Mesenchymal stem cell (in vitro differentiated cells and primary cell): ENCODE data around the gene RNF144A.

Source experiments
- DNase-seq: peaks from one replicate; pipeline ENCODE4 v3.0.0-alpha.2; 2013
- H2AFZ ChIP-seq: one replicate; pipeline ENCODE4 v1.6.1; 2013; ENCODE audit warnings: low read depth, mild to moderate bottlenecking, control low read depth, inconsistent platforms, low read length, moderate library complexity
- H2AK5ac ChIP-seq: 2 replicates; pipeline ENCODE4 v1.6.1; 2013; ENCODE audit warnings: low read length, moderate library complexity, mild to moderate bottlenecking, inconsistent platforms; ENCODE audit not compliant: severe bottlenecking
- H2BK120ac ChIP-seq: one replicate; pipeline ENCODE4 v1.6.1; 2013; ENCODE audit warnings: low read depth, mild to moderate bottlenecking, inconsistent platforms, low read length, moderate library complexity
- H2BK12ac ChIP-seq, 2 experiments: one replicate each; pipeline ENCODE4 v1.6.1; 2013; ENCODE audit warnings: inconsistent platforms in 2 of 2, low read length in 2 of 2, mild to moderate bottlenecking in 2 of 2, moderate library complexity in 2 of 2, control low read depth in 1 of 2
- H2BK15ac ChIP-seq: one replicate; pipeline ENCODE4 v1.6.1; 2013; ENCODE audit warnings: mild to moderate bottlenecking, low read depth, inconsistent platforms; ENCODE audit not compliant: poor library complexity, severe bottlenecking
- H2BK5ac ChIP-seq: 2 replicates; pipeline ENCODE4 v1.6.1; 2013; ENCODE audit warnings: low read depth, mild to moderate bottlenecking, low read length, control low read depth, inconsistent platforms; ENCODE audit not compliant: poor library complexity, severe bottlenecking
- H3K14ac ChIP-seq, 2 experiments: one replicate each; pipeline ENCODE4 v1.6.1; 2013; ENCODE audit warnings: inconsistent platforms in 2 of 2, low read length in 2 of 2, control low read depth in 1 of 2, mild to moderate bottlenecking in 1 of 2, moderate library complexity in 1 of 2
- H3K18ac ChIP-seq, 2 experiments: one replicate each; pipeline ENCODE4 v1.6.1; 2013; ENCODE audit warnings: inconsistent platforms in 2 of 2, low read length in 2 of 2, control low read depth in 1 of 2, low read depth in 1 of 2, mild to moderate bottlenecking in 1 of 2
- H3K23ac ChIP-seq, 2 experiments: one replicate each; pipeline ENCODE4 v1.6.1; 2013; ENCODE audit warnings: inconsistent platforms in 2 of 2, low read length in 2 of 2, mild to moderate bottlenecking in 2 of 2, moderate library complexity in 2 of 2, control low read depth in 1 of 2
- H3K27ac ChIP-seq: 2 replicates; pipeline ENCODE4 v1.5.1; 2013; ENCODE audit warnings: mild to moderate bottlenecking, moderate library complexity, low read length, control low read depth, inconsistent platforms; ENCODE audit not compliant: poor library complexity, severe bottlenecking
- H3K27me3 ChIP-seq, 2 experiments: 2 replicates each; pipeline versions ENCODE4 v1.6.1 to v1.7.0; 2013; ENCODE audit warnings: low read length in 2 of 2, mild to moderate bottlenecking in 2 of 2, moderate library complexity in 2 of 2, control low read depth in 1 of 2, inconsistent platforms in 1 of 2; ENCODE audit not compliant: control insufficient read depth in 1 of 2, insufficient read depth in 1 of 2
- H3K36me3 ChIP-seq, 2 experiments: 2 replicates each; pipeline versions ENCODE4 v1.6.1 to v1.7.0; 2013; ENCODE audit warnings: low read length in 2 of 2, control low read depth in 1 of 2, inconsistent platforms in 1 of 2, low read depth in 1 of 2, mild to moderate bottlenecking in 1 of 2; ENCODE audit not compliant: insufficient read depth in 2 of 2, control insufficient read depth in 1 of 2
- H3K4ac ChIP-seq, 2 experiments: one replicate each; pipeline ENCODE4 v1.6.1; 2013; ENCODE audit warnings: inconsistent platforms in 2 of 2, low read length in 2 of 2, mild to moderate bottlenecking in 2 of 2, moderate library complexity in 2 of 2, control low read depth in 1 of 2, low read depth in 1 of 2
- H3K4me1 ChIP-seq: 2 replicates; pipeline ENCODE4 v1.6.1; 2013; ENCODE audit warnings: low read depth, low read length, control low read depth; ENCODE audit not compliant: control insufficient read depth, insufficient read depth
- H3K4me2 ChIP-seq: 2 replicates; pipeline ENCODE4 v1.6.1; 2013; ENCODE audit warnings: low read length, mild to moderate bottlenecking, inconsistent platforms; ENCODE audit not compliant: poor library complexity, severe bottlenecking
- H3K4me3 ChIP-seq, 2 experiments: 2 replicates each; pipeline versions ENCODE4 v1.5.1 to v1.7.0; 2013; ENCODE audit warnings: low read length in 2 of 2, mild to moderate bottlenecking in 2 of 2, control low read depth in 1 of 2, low read depth in 1 of 2; ENCODE audit not compliant: insufficient read depth in 1 of 2
- H3K79me1 ChIP-seq: replicated peaks from 2 replicates; pipeline ENCODE4 v1.6.1; 2013; ENCODE audit warnings: mild to moderate bottlenecking, control low read depth, low read length, inconsistent platforms; ENCODE audit not compliant: poor library complexity, severe bottlenecking
- H3K9ac ChIP-seq: 2 replicates; pipeline ENCODE4 v1.7.0; 2013; ENCODE audit warnings: mild to moderate bottlenecking, low read length, moderate library complexity
- H3K9me3 ChIP-seq: 2 replicates; pipeline ENCODE4 v1.7.0; 2013; ENCODE audit warnings: mild to moderate bottlenecking, low read length; ENCODE audit not compliant: control insufficient read depth
- H4K8ac ChIP-seq: one replicate; pipeline ENCODE4 v1.6.1; 2013; ENCODE audit warnings: inconsistent platforms, mild to moderate bottlenecking, low read length, moderate library complexity
- H4K91ac ChIP-seq: one replicate; pipeline ENCODE4 v1.6.1; 2013; ENCODE audit warnings: mild to moderate bottlenecking, low read length, inconsistent platforms
- whole genome bisulfite sequencing: methylation state at CpG from one replicate; pipeline ENCODE4 v1.1.7; 2013; ENCODE audit warnings: mixed read lengths; 5-methylcytosine and 5-hydroxymethylcytosine counted together

Gene RNF144A

GRCh38 chr2:7010391-7011054 is 93.3 kb downstream of the RNF144A start:
- no peaks in the 10 kb centered on the region for H3K4me1 ChIP-seq
- H2BK120ac ChIP-seq: peak overlapping the region; percentile 42
- no peaks in the 10 kb centered on the region for H3K36me3 ChIP-seq
- no peak overlapping the region for H2BK5ac ChIP-seq
- H3K14ac ChIP-seq: peak overlapping the region in 1 of 2 experiments; percentile 94
- peak overlapping the region; percentile 28 for H4K91ac ChIP-seq
- no peak overlapping the region for H3K4me2 ChIP-seq
- 64% methylated on average over 9 of the region's 10 CpGs for WGBS
- no peak overlapping the region for H3K4me3 ChIP-seq
- no peaks in the 10 kb centered on the region for H3K9me3 ChIP-seq
- no peak overlapping the region for H2AK5ac ChIP-seq
- H4K8ac ChIP-seq: peak overlapping the region; percentile 19
- H3K23ac ChIP-seq: no peak overlapping the region
- peak; percentile 85 for DNase-seq
- peak overlapping the region; percentile 40 for H3K18ac ChIP-seq
- H3K27ac ChIP-seq: no peak overlapping the region
- no peak overlapping the region for H2BK15ac ChIP-seq
- H3K79me1 ChIP-seq: no peaks in the 10 kb centered on the region
- peak overlapping the region; percentile 85 for H3K9ac ChIP-seq
- H3K27me3 ChIP-seq: no peaks in the 10 kb centered on the region
- peak overlapping the region in 1 of 2 experiments; percentile 67 for H2BK12ac ChIP-seq
- no peak overlapping the region for H2AFZ ChIP-seq
- peak overlapping the region in 1 of 2 experiments; percentile 41 for H3K4ac ChIP-seq

GRCh38 chr2:7011356-7012083 is 94.3 kb downstream of the RNF144A start:
- 84% methylated on average over 4 of the region's 7 CpGs for WGBS
- Histone ChIP-seq H2BK12ac (no peak overlapping the region), H3K14ac (no peak overlapping the region)

GRCh38 chr2:7012141-7012764 is 95.0 kb downstream of the RNF144A start:
- Histone ChIP-seq H3K18ac (no peak overlapping the region), H2BK5ac (no peak overlapping the region)

More at GRCh38 chr2:7011356-7012083, 94.3 kb downstream of the RNF144A start:
- Histone ChIP-seq H2BK120ac (no peak overlapping the region), H3K79me1 (no peaks in the 10 kb centered on the region), H3K9ac (peak overlapping the region; percentile 85), H2BK5ac (no peak overlapping the region), H3K4me3 (peak overlapping the region in 1 of 2 experiments; percentile 23), H3K4ac (no peak overlapping the region), H3K36me3 (no peaks in the 10 kb centered on the region), H3K23ac (no peak overlapping the region), H3K4me1 (no peaks in the 10 kb centered on the region), H2AFZ (no peak overlapping the region), H3K9me3 (no peaks in the 10 kb centered on the region), H3K18ac (peak overlapping the region in 1 of 2 experiments; percentile 73), H3K27ac (no peak overlapping the region), H3K4me2 (no peak overlapping the region), H2BK15ac (no peak overlapping the region), H3K27me3 (no peaks in the 10 kb centered on the region), H4K8ac (no peak overlapping the region), H2AK5ac (no peak overlapping the region), H4K91ac (no peak overlapping the region)
- peak; percentile 95 for DNase-seq

More at GRCh38 chr2:7012141-7012764, 95.0 kb downstream of the RNF144A start:
- Histone ChIP-seq H3K9ac (peak overlapping the region; percentile 16), H2BK120ac (peak overlapping the region; percentile 40), H3K4me2 (no peak overlapping the region), H2BK15ac (no peak overlapping the region), H3K4me1 (no peaks in the 10 kb centered on the region), H3K23ac (no peak overlapping the region), H3K4me3 (no peak overlapping the region), H2AK5ac (no peak overlapping the region), H3K9me3 (no peaks in the 10 kb centered on the region), H3K27ac (no peak overlapping the region), H4K91ac (no peak overlapping the region), H3K14ac (no peak overlapping the region), H2AFZ (no peak overlapping the region), H3K27me3 (no peaks in the 10 kb centered on the region), H3K36me3 (no peaks in the 10 kb centered on the region), H3K79me1 (no peaks in the 10 kb centered on the region), H4K8ac (peak overlapping the region; percentile 53), H3K4ac (no peak overlapping the region), H2BK12ac (peak overlapping the region in 1 of 2 experiments; percentile 55)
- 83% methylated on average over 6 of the region's 6 CpGs for WGBS
- DNase-seq: peak; percentile 82
